PC-3 (cell line): ENCODE data around the gene KRT79. TPM values are rescaled to one million over a fixed set of nuclear protein-coding genes. Genes with fewer than 3 reads are reported as not detected.
"Not testable (repeated sequence)": the region's sequence is repeated elsewhere in the genome, so short reads cannot be mapped to it uniquely, and the experiment has no call there.

Experiments
- ATAC-seq: fragments of 200-7000 bp; cut with Tn5 transposase; 2 replicates; pipeline ENCODE4 v1.9.1; 2020; ENCODE audit warnings: mild to moderate bottlenecking, moderate library complexity
- BruUV-seq: library from RNA; stranded (reverse); fragments of 400-500 nt; replicated peaks from 2 replicates; lab custom pipeline; 2021; lab: Mats Ljungman, UMichigan
- CTCF ChIA-PET: fragments of 300-600 bp; sonication (Branson Sonifier 250); formaldehyde crosslinking; loops from one replicate; lab custom pipeline; 2022; ENCODE audit warnings: antibody characterized with exemption; lab: Charles Lee
- POLR2A ChIA-PET: fragments of 300-600 bp; sonication (Branson Sonifier 250); formaldehyde crosslinking; loops from one replicate; lab custom pipeline; 2022; ENCODE audit warnings: antibody characterized with exemption; ENCODE audit not compliant: unreplicated experiment; lab: Charles Lee
- DNase-seq: peaks from one replicate; pipeline ENCODE4 v3.0.0-alpha.2; 2015
- H2AFZ ChIP-seq: fragments of 300-600 bp; sonication (generic); 2 replicates; pipeline ENCODE4 v1.6.0; 2016; ENCODE audit warnings: antibody characterized with exemption, low read length
- H3F3A ChIP-seq: fragments of 300-600 bp; sonication (generic); one replicate; pipeline ENCODE4 v1.6.0; 2017; ENCODE audit warnings: antibody characterized with exemption, low read length, control low read depth, mild to moderate bottlenecking; ENCODE audit not compliant: unreplicated experiment
- H3K27ac ChIP-seq: fragments of 300-600 bp; sonication (generic); 2 replicates; pipeline ENCODE4 v1.5.1; 2016; ENCODE audit warnings: mild to moderate bottlenecking, low read length
- H3K27me3 ChIP-seq: fragments of 300-600 bp; sonication (generic); 2 replicates; pipeline ENCODE4 v1.6.1; 2016; ENCODE audit warnings: low read length, mixed read lengths
- H3K36me3 ChIP-seq: fragments of 300-600 bp; sonication (generic); 2 replicates; pipeline ENCODE4 v1.6.1; 2016; ENCODE audit warnings: low read depth, mixed run types, low read length, mixed read lengths
- H3K4me1 ChIP-seq: fragments of 300-600 bp; sonication (generic); 2 replicates; pipeline ENCODE4 v1.5.1; 2016; ENCODE audit warnings: low read length; ENCODE audit not compliant: insufficient read depth
- H3K4me2 ChIP-seq: fragments of 300-600 bp; sonication (generic); 2 replicates; pipeline ENCODE4 v1.6.0; 2016; ENCODE audit warnings: low read length
- H3K4me3 ChIP-seq: fragments of 300-600 bp; sonication (generic); 2 replicates; pipeline ENCODE4 v1.5.1; 2016; ENCODE audit warnings: mild to moderate bottlenecking, low read length, mixed read lengths
- H3K79me2 ChIP-seq: fragments of 300-600 bp; sonication (generic); 2 replicates; pipeline ENCODE4 v1.6.1; 2017; ENCODE audit warnings: low read length, mixed read lengths
- H3K9ac ChIP-seq: fragments of 300-600 bp; sonication (generic); 2 replicates; pipeline ENCODE4 v1.6.0; 2016; ENCODE audit warnings: mild to moderate bottlenecking, low read length
- H3K9me2 ChIP-seq: fragments of 300-600 bp; sonication (generic); replicated peaks from 2 replicates; pipeline ENCODE4 v1.6.1; 2016; ENCODE audit warnings: mixed run types, low read length, mixed read lengths
- H3K9me3 ChIP-seq: fragments of 300-600 bp; sonication (generic); 2 replicates; pipeline ENCODE4 v1.6.1; 2016; ENCODE audit warnings: low read length, mixed read lengths
- H4K20me1 ChIP-seq: fragments of 300-600 bp; sonication (generic); 2 replicates; pipeline ENCODE4 v1.6.1; 2016; ENCODE audit warnings: low read length, mixed read lengths
- CTCF ChIP-seq: fragments of 300-600 bp; sonication (generic); conservative IDR thresholded peaks from 2 replicates; pipeline ENCODE4 v1.5.1; 2017; ENCODE audit warnings: antibody characterized with exemption, low read depth, mild to moderate bottlenecking, low read length
- EZH2 ChIP-seq: fragments of 300-600 bp; sonication (generic); IDR thresholded peaks from one replicate; pipeline ENCODE4 v1.6.1; 2017; ENCODE audit warnings: antibody characterized with exemption, mild to moderate bottlenecking, low read length; ENCODE audit not compliant: unreplicated experiment
- EZH2phosphoT487 ChIP-seq: fragments of 300-600 bp; sonication (generic); IDR thresholded peaks from 2 replicates; pipeline ENCODE4 v1.6.1; 2018; ENCODE audit warnings: mild to moderate bottlenecking, antibody characterized with exemption, low read length, borderline replicate concordance
- intact Hi-C: fragments of 100-400 bp; cut with micrococcal nuclease; formaldehyde crosslinking; loops from 2 replicates; pipeline ENCODE4 v1.9.0; 2023
- total RNA-seq: library from RNA; depleted of rRNA; stranded (reverse); fragments of >200 nt; gene quantifications from 2 replicates; pipeline ENCODE4 v1.2.3, GENCODE V29; 2014

KRT79 gene
- total RNA-seq, 1 experiment from 2014 or later: not detected

- Histone ChIP-seq H3K36me3 (no peaks in the 10 kb centered on the region), H3K27ac (peak within 1 kb of the TSS; percentile 96), H3F3A (no peaks in the 10 kb centered on the region), H3K4me3 (no peak within 1 kb of the TSS), H3K79me2 (no peaks in the 10 kb centered on the region), H3K4me1 (peaks cover 58% of the 10 kb centered on the region), H3K9ac (peak within 1 kb of the TSS; percentile 71), H4K20me1 (no peaks in the 10 kb centered on the region), H3K27me3 (no peaks in the 10 kb centered on the region), H3K9me3 (no peaks in the 10 kb centered on the region), H2AFZ (no peak within 1 kb of the TSS), H3K9me2 (no peaks in the 10 kb centered on the region), H3K4me2 (peak within 1 kb of the TSS; percentile 32; the same call in 1 of the 2 replicates)
- ATAC-seq (no peak), DNase-seq (no peak)
- ChIA-PET POLR2A (no interaction called here), CTCF (no interaction called here)
- no TSS peak for BruUV-seq
- TF ChIP-seq CTCF (no peak), EZH2phosphoT487 (no peak), EZH2 (no peak)
- intact Hi-C loops: no loop called here
These were observed 38.2 kb downstream of the KRT79 start, which contains the start of gene KRT3 for GRCh38 chr12:52795694-52796428. Gene KRT3 (minus strand): TSS chr12:52796117. CDS start chr12:52796042, 75 bp downstream.

GRCh38 chr12:52795332-52795674, 38.8 kb downstream of the KRT79 start:
- H3F3A ChIP-seq, H3K36me3 ChIP-seq, BruUV-seq, H3K9me2 ChIP-seq, H2AFZ ChIP-seq, CTCF ChIA-PET, H3K9me3 ChIP-seq, ATAC-seq, H4K20me1 ChIP-seq, DNase-seq, H3K4me3 ChIP-seq, H3K27me3 ChIP-seq, H3K4me2 ChIP-seq, intact Hi-C loops, POLR2A ChIA-PET, H3K79me2 ChIP-seq: not testable (repeated sequence)
- peak overlapping the region; percentile 96 for H3K27ac ChIP-seq
- peaks cover 53% of the 10 kb centered on the region for H3K4me1 ChIP-seq
- peak overlapping the region; percentile 71 for H3K9ac ChIP-seq

- no peaks in the 10 kb centered on the region for H3F3A ChIP-seq
- peak overlapping the region; percentile 96 for H3K27ac ChIP-seq
- H3K9me3 ChIP-seq: no peaks in the 10 kb centered on the region
- H3K36me3 ChIP-seq: no peaks in the 10 kb centered on the region
- no TSS peak for BruUV-seq
- intact Hi-C loops: no loop called here
- CTCF ChIA-PET: interaction anchor here (1.0 kb wide), 1 partner anchor 85 kb away, joined by 7 read pairs; no protein-coding TSS in a partner anchor
- DNase-seq (peak; percentile 85), ATAC-seq (peak; percentile 43)
- peak overlapping the region; percentile 71 for H3K9ac ChIP-seq
- TF ChIP-seq EZH2 (no peak), EZH2phosphoT487 (no peak), CTCF (no peak)
- no peaks in the 10 kb centered on the region for H3K27me3 ChIP-seq
- H4K20me1 ChIP-seq: no peaks in the 10 kb centered on the region
- no peak overlapping the region for H2AFZ ChIP-seq
- no peak overlapping the region for H3K4me3 ChIP-seq
- H3K4me1 ChIP-seq: peaks cover 47% of the 10 kb centered on the region
- no peaks in the 10 kb centered on the region for H3K9me2 ChIP-seq
- POLR2A ChIA-PET: no interaction called here
- H3K79me2 ChIP-seq: no peaks in the 10 kb centered on the region
- peak overlapping the region; percentile 32; the same call in 1 of the 2 replicates for H3K4me2 ChIP-seq
These were observed 39.4 kb downstream of the KRT79 start for GRCh38 chr12:52794479-52795331.
